HG02759 (cell line): ENCODE measurements around the gene DAND5.

Experiments
- ATAC-seq: cut with Tn5 transposase; IDR thresholded peaks from one replicate; pipeline ENCODE4 v1.9.1; 2021; ENCODE audit warnings: mild to moderate bottlenecking, moderate library complexity; ENCODE audit not compliant: unreplicated experiment

The DAND5 gene

DNA sequence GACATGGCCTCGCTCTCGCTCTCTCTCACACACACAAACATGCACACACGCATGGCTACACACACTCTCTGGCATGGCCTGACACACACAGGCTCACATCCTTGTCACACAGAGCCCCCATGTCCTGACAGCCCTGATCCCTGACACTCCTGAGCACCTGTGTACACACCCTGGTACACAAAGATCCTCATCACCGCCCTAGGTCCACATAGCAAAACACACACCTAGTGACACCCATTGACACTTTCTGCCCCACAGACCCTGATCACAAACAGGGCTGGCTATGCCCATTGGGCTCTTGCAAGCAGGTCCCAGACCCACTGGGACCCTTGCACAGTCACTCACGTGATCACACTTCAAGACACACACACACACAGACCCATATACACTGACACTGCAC is 21.9 kb downstream of the DAND5 start:
- ATAC-seq, result no peak

DNA sequence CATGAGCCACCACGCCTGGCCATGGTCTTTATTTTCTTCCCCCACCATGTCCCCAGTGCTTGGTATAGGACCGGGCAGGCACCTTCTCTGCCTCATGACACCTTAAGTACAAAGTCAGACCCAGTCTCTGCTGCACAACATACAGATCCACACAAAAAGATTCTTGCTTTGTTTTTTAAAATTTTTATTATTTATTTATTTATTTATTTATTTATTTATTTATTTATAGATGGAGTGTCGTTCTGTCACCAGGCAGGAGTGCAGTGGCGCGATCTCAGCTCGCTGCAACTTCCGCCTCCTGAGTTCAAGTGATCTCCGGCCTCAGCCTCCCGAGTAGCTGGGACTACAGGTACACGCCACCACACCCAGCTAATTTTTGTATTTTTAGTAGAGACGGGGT is 23.4 kb downstream of the DAND5 start:
- no peak for ATAC-seq

GRCh38 chr19:12993562-12993961 is 24.2 kb downstream of the DAND5 start:
- no peak for ATAC-seq

DNA sequence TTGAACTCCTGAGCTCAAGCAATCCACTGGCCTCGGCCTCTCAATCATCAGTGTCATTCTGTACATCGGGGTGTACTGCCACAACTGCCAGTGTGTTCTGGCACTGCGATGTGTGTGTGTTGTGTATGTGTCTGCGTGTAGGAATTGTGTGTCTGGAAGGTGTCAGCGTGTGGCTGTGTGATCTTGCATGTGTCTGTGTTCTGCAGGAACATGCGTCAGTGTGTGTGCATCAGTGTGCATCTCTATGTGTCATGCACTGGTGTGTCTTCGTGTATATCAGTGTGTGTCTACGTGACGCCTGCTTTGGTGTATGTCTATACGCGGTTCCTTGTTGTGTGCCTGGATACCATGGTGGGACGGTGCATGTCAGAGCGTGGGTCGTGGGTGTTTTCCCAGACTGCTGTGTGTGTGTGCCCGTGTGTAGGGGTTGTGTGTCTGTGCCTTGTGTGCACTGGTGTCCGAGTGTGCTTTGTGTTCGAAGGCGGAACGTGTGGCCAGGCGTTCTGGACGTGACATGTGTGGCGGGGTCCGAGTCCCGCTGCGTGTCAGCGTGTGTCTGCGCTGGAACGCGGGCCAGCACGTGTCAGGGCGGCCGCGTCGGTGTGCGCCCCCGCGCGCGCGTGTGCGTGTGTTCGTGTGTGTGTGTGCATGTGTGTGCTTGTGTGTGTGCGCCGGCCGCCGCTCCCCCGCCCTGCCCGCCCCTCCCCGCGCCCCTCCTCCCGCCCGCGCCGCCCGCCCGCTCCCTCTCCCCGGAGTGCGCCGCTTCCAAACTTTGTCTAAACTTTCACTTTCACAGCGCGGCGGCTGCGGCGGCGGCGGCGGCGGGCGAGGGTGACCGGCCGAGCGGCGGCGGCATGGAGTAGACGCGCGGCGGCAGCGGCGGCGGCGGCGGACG is 25.6 kb downstream of the DAND5 start, which contains the start of gene NFIX:
Gene NFIX, plus strand, starts transcription at position 775 of the 895 bp plus-strand sequence. CDS start 363 bp downstream, outside the sequence.
- ATAC-seq, result no peak

- ATAC-seq, result no peak
Observed at GRCh38 chr19:12995596-12996405, 26.4 kb downstream of the DAND5 start.

DNA sequence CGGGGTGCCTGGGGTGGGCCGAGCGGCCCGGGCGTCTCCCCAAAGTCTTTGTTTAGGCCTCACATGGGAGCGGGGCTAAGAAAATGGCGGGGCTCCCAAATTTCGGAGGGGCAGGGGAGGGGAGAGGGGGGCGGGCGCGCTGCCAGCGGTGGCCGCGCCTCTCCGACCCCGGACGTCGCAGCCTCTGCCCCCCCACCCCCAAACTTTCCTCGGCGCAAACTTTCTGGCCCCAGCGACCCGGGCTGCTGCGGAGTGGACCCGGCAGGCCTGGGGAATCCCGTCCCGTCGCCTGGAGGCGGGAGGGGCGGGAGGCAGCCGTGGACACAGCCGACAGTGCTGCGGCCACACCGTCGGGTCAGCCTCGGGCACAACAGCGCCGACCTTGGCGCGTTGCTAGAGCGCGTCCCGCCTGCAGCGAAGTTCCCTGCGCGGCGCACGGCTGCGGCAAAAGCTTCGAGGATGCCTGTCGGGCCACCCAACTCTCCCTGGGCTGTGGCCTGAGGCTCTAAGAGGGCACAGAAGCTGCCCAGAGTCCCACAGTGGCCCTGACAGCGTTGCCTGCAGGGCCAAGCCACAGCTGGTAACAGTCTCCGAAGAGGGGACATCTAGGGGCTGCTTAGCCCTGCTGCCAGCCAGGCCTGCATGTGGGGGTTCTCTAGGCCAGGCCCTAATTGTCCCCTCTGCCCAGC is 27.2 kb downstream of the DAND5 start:
- no peak for ATAC-seq

DNA sequence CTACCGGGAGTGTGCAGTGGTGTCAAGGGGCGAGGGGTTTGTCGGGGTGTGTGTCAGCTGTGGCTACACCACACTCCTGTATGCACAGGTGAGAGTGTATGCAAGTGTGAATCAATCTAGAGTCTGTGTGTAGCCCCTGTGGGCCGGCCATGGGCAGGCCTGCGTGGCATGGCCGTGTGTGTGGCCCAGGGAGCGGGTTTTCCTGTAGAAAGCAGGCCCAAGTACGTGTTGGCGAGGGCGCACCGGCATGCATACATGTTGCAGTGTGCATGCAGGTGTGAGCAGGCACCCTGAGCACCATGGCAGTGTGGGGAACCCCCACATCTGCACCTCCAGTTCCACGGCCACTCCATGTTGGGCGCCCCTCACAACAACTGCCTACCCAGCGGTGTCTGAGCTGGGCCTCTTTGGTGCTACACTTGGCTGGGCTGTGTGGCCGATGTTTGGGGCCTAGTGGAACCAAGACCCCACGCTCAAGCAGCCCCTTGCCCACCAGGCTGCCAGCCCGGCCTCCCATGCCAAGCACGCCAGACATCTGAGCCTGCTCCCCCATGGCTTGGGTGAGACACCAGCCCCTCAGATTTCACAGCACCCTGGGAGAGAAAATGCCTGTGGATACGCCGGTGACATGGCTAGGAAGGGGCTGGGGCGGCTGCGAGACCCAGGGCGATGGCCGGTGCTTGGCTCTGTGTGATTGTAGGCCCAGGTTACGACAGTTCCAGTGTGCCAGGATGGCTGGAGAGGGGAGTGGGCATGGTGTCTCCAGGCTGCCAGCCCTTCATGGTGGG is 28.0 kb downstream of the DAND5 start:
- no peak for ATAC-seq

GRCh38 chr19:12997967-12998940 is 28.9 kb downstream of the DAND5 start:
- no peak for ATAC-seq

DNA sequence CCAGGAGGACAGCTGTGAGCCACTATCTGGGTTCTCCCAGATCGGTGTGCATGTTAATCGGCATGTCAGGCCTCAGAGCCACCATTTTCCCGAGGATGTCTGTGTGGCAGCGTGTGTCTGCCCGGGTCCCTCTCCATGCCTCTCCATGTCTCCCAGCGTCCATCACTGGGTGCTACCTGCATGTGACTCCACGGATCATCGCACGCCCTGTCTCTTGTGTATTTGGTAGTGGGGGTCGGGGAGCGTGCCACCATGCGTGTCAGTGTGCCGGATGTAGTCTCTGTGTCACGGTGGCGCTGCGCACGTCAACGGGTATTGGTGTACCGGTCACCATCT is 31.8 kb downstream of the DAND5 start:
- no peak for ATAC-seq

DNA sequence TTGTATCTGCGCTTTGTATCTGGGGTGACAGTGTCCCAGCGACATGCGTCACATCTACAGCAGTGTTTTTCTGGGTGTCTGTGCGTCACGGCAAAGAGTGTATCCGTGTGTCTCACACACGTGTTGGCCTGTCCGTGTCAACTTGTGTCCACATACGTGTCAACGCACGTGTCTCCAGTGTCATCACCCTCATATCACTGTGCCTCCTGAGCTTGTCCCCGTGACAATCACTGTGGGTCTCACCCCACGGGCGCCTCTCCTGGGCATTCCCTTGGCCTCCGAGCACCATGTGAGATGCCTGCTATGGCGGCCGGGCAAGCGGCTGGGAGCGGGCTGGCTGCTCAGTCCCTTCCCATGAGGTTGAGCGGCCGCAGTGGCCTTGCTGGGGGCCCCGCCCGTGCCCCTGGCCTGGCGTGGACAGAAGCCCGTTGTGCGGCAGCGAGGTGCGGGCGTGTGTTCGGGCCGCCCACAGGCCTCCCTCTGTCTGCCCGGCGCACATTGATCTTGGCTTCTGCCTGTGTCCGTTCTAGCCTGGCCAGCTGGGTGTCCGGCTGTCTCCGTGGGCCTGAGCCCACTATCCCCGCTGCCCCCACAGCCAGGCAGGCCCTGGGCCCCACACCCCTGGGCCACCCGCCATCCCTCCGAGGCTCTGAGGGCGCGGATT is 32.3 kb downstream of the DAND5 start:
- no peak for ATAC-seq

- ATAC-seq, result no peak
Observed at GRCh38 chr19:13002166-13002898, 33.0 kb downstream of the DAND5 start.

GRCh38 chr19:13003081-13003480 is 33.7 kb downstream of the DAND5 start:
- ATAC-seq, result no peak

DNA sequence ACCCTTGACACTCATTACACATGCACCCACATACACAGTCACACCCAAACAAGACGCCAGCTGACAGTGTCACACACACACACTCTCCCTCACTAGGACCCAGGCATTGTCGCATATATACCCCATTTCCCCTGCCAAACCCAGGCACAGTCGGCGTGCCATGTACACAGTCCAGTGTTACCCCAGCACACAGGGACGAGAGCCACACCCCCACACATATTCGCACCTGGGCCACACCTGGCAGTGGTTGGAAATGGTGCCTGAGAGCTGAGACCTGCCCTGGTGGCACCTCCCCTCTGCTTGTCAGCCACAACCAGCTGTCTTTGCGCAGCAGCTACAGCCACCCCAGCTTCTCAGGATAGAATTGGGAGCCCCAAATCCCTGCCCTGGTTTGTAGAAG is 34.9 kb downstream of the DAND5 start:
- no peak for ATAC-seq

- no peak for ATAC-seq
Observed at GRCh38 chr19:13005253-13005652, 35.9 kb downstream of the DAND5 start.

GRCh38 chr19:13005861-13006370 is 36.5 kb downstream of the DAND5 start:
- no peak for ATAC-seq

GRCh38 chr19:13006431-13007281 is 37.3 kb downstream of the DAND5 start:
- ATAC-seq, result no peak
